Measurements from ENCODE around the gene SAMD4B. TPM values are rescaled to one million over a fixed set of nuclear protein-coding genes. Genes with fewer than 3 reads are reported as not detected.
"Not testable (repeated sequence)": the region's sequence is repeated elsewhere in the genome, so short reads cannot be mapped to it uniquely, and the experiment has no call there.

The SAMD4B gene
- total RNA-seq, 1 donor from 2014 or later, result 139 TPM

- ATAC-seq; DNase-seq (ENCODE audit: low spot score); intact Hi-C loops (cut with DNase I): not testable (repeated sequence)
Measured at GRCh38 chr19:39309305-39309670, 32.9 kb upstream of the SAMD4B start.

DNA sequence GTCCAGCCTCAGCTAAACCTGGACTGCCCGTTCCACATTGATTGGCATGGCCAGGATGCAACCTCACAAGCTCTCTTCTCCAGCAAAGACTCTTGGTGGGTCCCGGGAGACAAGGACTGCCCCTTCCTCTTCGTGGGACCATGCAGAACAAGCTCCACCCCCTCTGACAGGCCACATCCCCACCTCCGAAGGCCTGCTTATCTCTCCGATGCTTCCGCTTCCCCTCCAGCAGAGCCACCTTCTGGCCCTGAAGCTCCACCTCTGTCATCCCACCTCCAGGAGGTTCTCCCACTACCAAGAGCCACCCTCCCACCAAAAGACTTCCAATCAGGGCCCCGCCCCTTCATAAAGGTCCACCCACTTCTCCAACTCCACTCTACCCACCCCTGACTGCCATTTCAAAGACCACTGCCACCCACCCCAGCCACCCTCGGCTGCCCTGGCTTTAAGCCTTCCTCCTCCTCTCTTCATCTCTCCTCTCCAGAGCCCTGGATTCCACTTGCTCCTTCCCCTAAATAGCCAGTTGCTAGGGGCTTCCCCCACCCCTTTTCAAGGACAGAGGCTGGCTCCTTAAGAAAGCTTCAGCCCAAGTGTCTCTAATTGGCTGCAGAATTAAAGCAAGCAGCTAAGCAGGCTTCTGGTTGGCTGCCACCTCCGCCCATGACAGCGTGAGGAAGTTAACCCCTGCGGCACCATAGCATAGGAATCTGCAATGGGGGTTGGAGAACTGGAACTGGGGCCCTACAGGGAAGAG is 31.5 kb upstream of the SAMD4B start:
- intact Hi-C loops (cut with DNase I), result no loop called here
- DNase-seq (ENCODE audit: low spot score) (no peak), ATAC-seq (no peak)

GRCh38 chr19:39314016-39314728 is 28.0 kb upstream of the SAMD4B start:
- intact Hi-C loops (cut with DNase I), result no loop called here

GRCh38 chr19:39315933-39316332 is 26.3 kb upstream of the SAMD4B start:
- DNase-seq (ENCODE audit: low spot score), result no peak
- intact Hi-C loops (cut with DNase I), result no loop called here
- no peak for ATAC-seq

More at GRCh38 chr19:39314016-39314728, 28.0 kb upstream of the SAMD4B start:
- ATAC-seq (no peak), DNase-seq (ENCODE audit: low spot score) (no peak)

DNA sequence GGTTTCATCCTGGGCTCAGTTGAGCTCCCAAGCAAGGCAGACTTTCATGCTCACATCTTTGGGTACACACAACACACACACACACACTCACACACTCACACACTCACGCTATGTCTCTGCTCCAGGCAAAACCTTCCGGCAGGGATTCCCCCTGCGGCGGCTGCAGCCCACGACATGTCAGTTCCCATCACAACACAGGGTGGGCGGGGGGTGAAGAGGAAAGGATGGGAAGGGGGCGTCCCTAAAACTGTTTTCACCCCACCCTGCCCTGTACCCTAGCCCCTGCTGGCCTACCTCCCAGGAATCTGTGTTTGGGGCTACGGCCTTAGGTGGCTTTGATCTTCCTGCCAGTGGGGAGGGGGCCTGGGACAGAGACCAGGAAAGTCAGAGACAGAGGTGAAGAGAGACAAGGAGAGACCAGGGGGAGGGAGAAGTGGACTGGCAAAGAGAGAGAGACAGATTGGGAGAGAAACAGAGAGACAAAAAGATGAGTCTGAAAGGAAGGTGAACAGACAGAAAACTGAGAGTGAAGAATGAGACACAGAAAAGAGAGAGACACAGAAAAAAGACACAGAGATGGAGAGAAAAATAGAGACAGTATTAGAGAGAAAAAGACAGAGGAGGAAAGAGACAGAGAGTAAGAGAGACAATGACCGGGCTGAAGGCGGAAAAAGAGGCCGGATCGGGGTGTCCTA is 25.4 kb upstream of the SAMD4B start:
- DNase-seq (ENCODE audit: low spot score), result no peak
- no peak for ATAC-seq
- intact Hi-C loops (cut with DNase I), result no loop called here

DNA sequence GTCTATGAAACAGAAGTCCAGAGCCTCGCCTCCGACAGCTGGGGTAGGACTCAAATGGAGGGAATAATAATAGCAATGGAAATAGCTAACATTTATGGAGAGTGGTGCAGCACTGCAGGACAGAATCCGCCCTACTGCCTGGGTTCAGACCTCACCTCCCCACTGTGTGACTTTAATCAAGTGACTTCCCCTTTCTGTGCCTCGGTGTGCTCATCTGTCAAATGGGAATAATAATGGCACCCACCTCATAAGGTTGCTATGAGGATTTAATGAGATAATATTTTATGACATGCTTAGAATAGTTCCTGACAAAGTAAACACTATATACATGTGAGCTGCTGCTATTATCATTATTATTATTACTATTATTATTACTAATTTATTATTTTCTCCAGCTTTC is 24.7 kb upstream of the SAMD4B start:
- intact Hi-C loops (cut with DNase I), result no loop called here
- no peak for ATAC-seq
- DNase-seq (ENCODE audit: low spot score), result no peak

- intact Hi-C loops (cut with DNase I), result no loop called here
- ATAC-seq (no peak), DNase-seq (ENCODE audit: low spot score) (no peak)
Measured at GRCh38 chr19:39318071-39318470, 24.1 kb upstream of the SAMD4B start.

GRCh38 chr19:39318690-39319089 is 23.5 kb upstream of the SAMD4B start:
- ATAC-seq, result no peak
- no peak for DNase-seq (ENCODE audit: low spot score)
- intact Hi-C loops (cut with DNase I), result no loop called here

DNA sequence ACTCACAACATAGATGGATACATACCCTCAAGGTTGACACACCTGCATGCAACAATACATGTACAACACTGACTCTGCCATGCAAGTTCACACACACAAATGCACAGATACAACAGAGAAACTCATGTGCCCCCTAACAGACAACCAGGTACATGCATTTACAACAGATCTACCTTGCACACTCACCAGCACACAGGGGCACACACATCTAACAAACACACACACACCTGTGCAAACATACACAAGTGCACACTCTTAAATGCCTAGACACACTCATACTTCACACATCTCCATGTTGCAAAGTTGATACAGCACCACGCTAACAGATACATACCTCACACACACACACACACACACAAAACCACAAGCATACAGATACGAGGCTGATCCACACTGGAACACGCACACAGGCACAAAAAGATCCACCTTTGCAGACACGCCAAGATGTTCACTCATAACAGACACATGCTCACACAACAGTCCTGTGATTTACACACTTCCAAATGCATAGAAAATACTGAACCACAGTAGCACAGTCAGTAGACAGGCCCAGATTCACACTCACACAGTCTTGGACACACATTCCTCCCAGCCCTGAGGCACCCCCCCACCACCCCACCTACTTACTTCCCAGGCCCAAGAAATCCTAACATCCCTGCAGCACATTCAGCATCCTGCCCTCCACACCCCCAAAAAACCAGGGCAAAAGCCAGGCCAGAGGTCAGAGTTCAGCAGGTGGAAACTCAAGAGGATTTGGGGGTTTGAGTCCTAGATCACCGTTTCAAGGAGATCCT is 22.9 kb upstream of the SAMD4B start:
- intact Hi-C loops (cut with DNase I), result no loop called here
- no peak for DNase-seq (ENCODE audit: low spot score)
- no peak for ATAC-seq

GRCh38 chr19:39319892-39320248 is 22.4 kb upstream of the SAMD4B start:
- ATAC-seq (no peak), DNase-seq (ENCODE audit: low spot score) (no peak)
- intact Hi-C loops (cut with DNase I), result no loop called here

GRCh38 chr19:39321117-39321831 is 20.9 kb upstream of the SAMD4B start:
- no peak for DNase-seq (ENCODE audit: low spot score)
- intact Hi-C loops (cut with DNase I), result no loop called here
- no peak for ATAC-seq

DNA sequence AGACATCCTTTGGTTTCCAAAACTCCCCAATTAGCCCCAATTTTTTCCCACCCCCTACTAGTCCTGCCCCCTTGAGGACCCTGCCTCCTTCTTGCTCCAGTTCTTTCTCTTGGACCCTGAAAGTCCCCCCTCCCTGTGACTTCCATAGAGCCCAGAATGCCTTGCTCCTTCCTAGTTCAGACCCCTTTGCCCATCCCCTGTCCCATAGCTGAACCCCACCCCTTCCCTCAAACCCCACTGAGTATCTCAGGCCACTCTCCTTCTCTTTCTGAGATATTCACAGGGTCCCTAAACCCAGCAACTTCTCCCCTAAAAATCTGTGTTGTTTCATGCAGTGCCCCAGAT is 20.4 kb upstream of the SAMD4B start:
- intact Hi-C loops (cut with DNase I), result no loop called here
- DNase-seq (ENCODE audit: low spot score) (no peak), ATAC-seq (no peak)

DNA sequence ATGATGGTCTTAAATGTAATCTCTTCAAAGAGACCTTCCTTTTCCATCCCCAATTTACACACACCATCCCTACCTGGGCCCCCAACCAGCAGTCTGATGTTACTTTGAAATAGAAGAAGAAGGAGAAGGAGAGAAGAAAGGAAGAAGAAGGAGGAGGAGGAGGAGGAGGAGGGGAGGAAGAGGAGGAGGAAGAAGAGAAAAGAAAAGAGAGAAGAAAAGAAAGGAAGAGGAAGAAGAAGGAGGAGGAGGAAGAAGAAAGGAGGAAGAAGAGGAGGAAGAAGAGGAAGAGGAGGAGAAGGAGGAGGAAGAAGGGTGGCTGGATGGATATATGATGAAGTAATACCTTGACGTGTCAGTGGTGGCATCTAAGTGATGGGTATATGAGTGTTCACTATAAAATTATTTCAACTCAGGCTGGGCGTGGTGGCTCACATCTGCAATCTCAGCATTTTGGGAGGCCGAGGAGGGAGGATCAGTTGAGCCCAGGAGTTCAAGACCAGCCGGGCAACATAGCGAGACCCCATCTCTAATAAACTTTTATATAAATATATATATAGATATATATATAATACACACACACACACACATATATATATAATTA is 17.9 kb upstream of the SAMD4B start:
- intact Hi-C loops (cut with DNase I), result no loop called here
- no peak for ATAC-seq
- DNase-seq (ENCODE audit: low spot score), result no peak

GRCh38 chr19:39325778-39326665 is 16.2 kb upstream of the SAMD4B start:
- intact Hi-C loops (cut with DNase I), result loop anchor here (5.0 kb wide), 1 partner anchor 204 kb away; no protein-coding TSS in a partner anchor
- ATAC-seq (no peak), DNase-seq (ENCODE audit: low spot score) (no peak)

DNA sequence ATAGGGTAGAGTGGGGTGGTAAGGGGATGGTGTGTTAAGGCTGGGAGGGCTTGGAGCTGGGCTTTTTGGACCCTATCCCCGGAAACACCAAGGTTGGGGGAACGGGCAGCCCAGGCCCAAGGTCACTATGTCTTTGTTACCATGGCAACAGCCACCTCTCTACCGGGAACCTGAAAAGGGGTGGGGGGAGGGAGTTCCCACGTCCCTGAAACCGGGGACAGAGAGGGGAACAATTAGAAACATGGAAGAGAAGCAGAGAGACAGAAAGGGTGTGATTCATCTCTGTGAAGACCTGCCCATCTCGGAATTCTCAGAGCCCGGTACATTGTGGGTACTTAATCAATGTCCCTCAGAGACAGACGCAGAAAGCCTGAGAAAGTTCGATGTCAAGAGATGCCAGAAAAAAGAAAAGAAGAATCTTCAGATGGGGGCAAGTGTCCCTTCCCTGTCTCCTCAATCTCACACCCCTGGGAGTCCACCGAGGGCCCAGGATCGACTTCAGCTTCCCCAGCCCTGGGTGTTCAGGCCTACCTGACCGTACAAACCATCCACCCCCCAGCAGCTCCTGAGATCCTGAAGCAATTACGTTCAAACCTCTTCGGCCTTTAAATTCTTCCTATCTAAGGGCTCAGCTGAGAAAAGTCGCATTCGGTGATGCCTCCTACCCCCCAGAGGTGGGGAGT is 14.7 kb upstream of the SAMD4B start:
- ATAC-seq (peak; percentile 11), DNase-seq (ENCODE audit: low spot score) (no peak)
- intact Hi-C loops (cut with DNase I), result loop anchor here (5.0 kb wide), 1 partner anchor 205 kb away; no protein-coding TSS in a partner anchor

- intact Hi-C loops (cut with DNase I), result loop anchor here (5.0 kb wide), 1 partner anchor 206 kb away; no protein-coding TSS in a partner anchor
- peak; percentile 95 for DNase-seq (ENCODE audit: low spot score)
- peak; percentile 92 for ATAC-seq
Measured at GRCh38 chr19:39328046-39328705, 14.0 kb upstream of the SAMD4B start.

Measured in sciatic nerve (tissue), 2 donors.